Vagina (tissue), 2 donors: ENCODE results near the gene BSPRY.

Experiments
- CTCF ChIP-seq, 3 experiments: fragments of 450-650 bp in 2 of 3; fragments of 200-600 bp in 1 of 3; sonication (generic) in 1 of 3; IDR thresholded peaks; one replicate each; pipeline ENCODE4 v1.5.1; 2017 to 2019; ENCODE audit warnings: antibody characterized with exemption in 3 of 3, mild to moderate bottlenecking in 2 of 3, moderate library complexity in 2 of 3
- POLR2AphosphoS5 ChIP-seq, 2 donors: sonication (generic); formaldehyde crosslinking; IDR thresholded peaks; one replicate each; pipeline ENCODE4 v1.9.0; 2017; ENCODE audit warnings: antibody characterized with exemption in 2 of 2, mild to moderate bottlenecking in 2 of 2, low read depth in 1 of 2; ENCODE audit not compliant: insufficient read depth in 1 of 2

GRCh38 chr9:113348437-113348836, 904 bp upstream of the BSPRY start:
- no peak for TF ChIP-seq CTCF (IDR thresholded peaks at IDR 0.05)
- TF ChIP-seq POLR2AphosphoS5 (IDR thresholded peaks at IDR 0.05; ENCODE audit: insufficient read depth in 1 of 2, low read depth in 1 of 2): no peak
